GM18505 (cell line): ENCODE measurements around the gene GLB1L.

ENCODE experiments used
- ATAC-seq: cut with Tn5 transposase; IDR thresholded peaks from one replicate; pipeline ENCODE4 v1.9.1; 2021; ENCODE audit not compliant: unreplicated experiment
- POLR2A ChIP-seq: IDR thresholded peaks from 4 replicates; pipeline ENCODE4 v1.6.1; 2011; ENCODE audit warnings: borderline replicate concordance; ENCODE audit not compliant: insufficient read depth, insufficient read length; ENCODE audit errors: extremely low read depth

The GLB1L gene

GRCh38 chr2:219186754-219187456 is 58.3 kb downstream of the GLB1L start:
- TF ChIP-seq POLR2A = no peak
- no peak for ATAC-seq
